A549 (cell line): Measurements from ENCODE around the gene PTGER4. TPM values are rescaled to one million over a fixed set of nuclear protein-coding genes. Genes with fewer than 3 reads are reported as not detected.
"Not testable (repeated sequence)": the region's sequence is repeated elsewhere in the genome, so short reads cannot be mapped to it uniquely, and the experiment has no call there.

ENCODE experiments used
- ATAC-seq, 2 experiments: fragments of 200-7000 bp in 1 of 2; fragments of >200 bp in 1 of 2; cut with Nextera tagmentation in 1 of 2; cut with Tn5 transposase in 1 of 2; 3 replicates each; pipeline versions ENCODE4 v1.8.0 to v1.9.1; 2018 to 2020; ENCODE audit warnings: mild to moderate bottlenecking in 1 of 2, moderate library complexity in 1 of 2
- CTCF ChIA-PET: fragments of 300-600 bp; sonication (Branson Sonifier 250); formaldehyde crosslinking; extraction: SDS; loops from one replicate; lab custom pipeline; 2021; ENCODE audit warnings: antibody characterized with exemption, inconsistent platforms; lab: Yijun Ruan, JAX
- POLR2A ChIA-PET: fragments of 350-600 bp; formaldehyde crosslinking; extraction: SDS; loops from one replicate; lab custom pipeline; 2021; ENCODE audit warnings: antibody characterized with exemption, inconsistent platforms; lab: Yijun Ruan, JAX
- DNase-seq, 2 experiments: peaks; one replicate each; pipeline versions ENCODE4 v3.0.0 to v3.0.0-alpha.2; 2011 to 2016; ENCODE audit warnings: low read depth in 1 of 2, low spot score in 1 of 2
- FAIRE-seq: peaks from 2 replicates; lab custom pipeline; 2011; peaks lifted over from hg19 to GRCh38; lab: Jason Lieb, UNC
- H3K27ac ChIP-seq, 2 experiments: fragments of >200 bp; sonication (Bioruptor Twin); formaldehyde crosslinking; 3 replicates each; pipeline ENCODE4 v1.5.1; 2016 to 2017
- H3K4me1 ChIP-seq: fragments of >200 bp; sonication (Bioruptor Twin); formaldehyde crosslinking; 3 replicates; pipeline ENCODE4 v1.6.1; 2016
- H3K4me2 ChIP-seq: fragments of >200 bp; sonication (Bioruptor Twin); formaldehyde crosslinking; 3 replicates; pipeline ENCODE4 v1.6.1; 2016
- H3K4me3 ChIP-seq: fragments of >200 bp; sonication (Bioruptor Twin); formaldehyde crosslinking; 3 replicates; pipeline ENCODE4 v1.5.1; 2016
- H3K9me3 ChIP-seq: fragments of >200 bp; sonication (Bioruptor Twin); formaldehyde crosslinking; 3 replicates; pipeline ENCODE4 v1.6.1; 2016
- CBX2 ChIP-seq: fragments of 200-600 bp; sonication (generic); IDR thresholded peaks from 2 replicates; pipeline ENCODE4 v1.6.1; 2016; ENCODE audit warnings: low read depth, mild to moderate bottlenecking, borderline replicate concordance
- CTCF ChIP-seq: fragments of >200 bp; sonication (Bioruptor Twin); formaldehyde crosslinking; IDR thresholded peaks from 3 replicates; pipeline ENCODE4 v1.5.1; 2016
- FOSB ChIP-seq: fragments of 250-450 bp; sonication (Bioruptor Pico); IDR thresholded peaks from 2 replicates; pipeline ENCODE4 v1.5.0; 2020; ENCODE audit warnings: mild to moderate bottlenecking, moderate library complexity
- FOXS1 ChIP-seq: fragments of 250-450 bp; sonication (Bioruptor Pico); IDR thresholded peaks from 2 replicates; pipeline ENCODE4 v1.5.0; 2020; ENCODE audit warnings: mild to moderate bottlenecking, moderate library complexity
- GATA3 ChIP-seq: IDR thresholded peaks from 2 replicates; pipeline ENCODE4 v1.6.1; 2012; ENCODE audit warnings: borderline replicate concordance
- JUNB ChIP-seq: fragments of >200 bp; sonication (Bioruptor Twin); formaldehyde crosslinking; IDR thresholded peaks from 2 replicates; pipeline ENCODE4 v1.6.1; 2016
- MAFK ChIP-seq: fragments of 450-650 bp; IDR thresholded peaks from 2 replicates; pipeline ENCODE4 v1.6.1; 2014; ENCODE audit not compliant: partially characterized antibody
- NR3C1 ChIP-seq: fragments of >200 bp; sonication (Bioruptor Twin); formaldehyde crosslinking; IDR thresholded peaks from 3 replicates; pipeline ENCODE4 v1.6.1; 2017
- PBX3 ChIP-seq: IDR thresholded peaks from 2 replicates; pipeline ENCODE4 v1.6.1; 2012
- PHF8 ChIP-seq: fragments of 200-600 bp; sonication (generic); IDR thresholded peaks from 2 replicates; pipeline ENCODE4 v1.6.1; 2016; ENCODE audit warnings: low read depth, mild to moderate bottlenecking, antibody characterized with exemption, moderate library complexity, borderline replicate concordance
- POLR2A ChIP-seq: IDR thresholded peaks from 2 replicates; pipeline ENCODE4 v1.6.1; 2012; ENCODE audit warnings: mild to moderate bottlenecking, low read length
- POLR2AphosphoS2 ChIP-seq: conservative IDR thresholded peaks from 2 replicates; pipeline ENCODE4 v1.6.1; 2012; ENCODE audit warnings: low read length, improper control_type of control experiment, inconsistent platforms
- REST ChIP-seq: fragments of 200-600 bp; sonication (generic); IDR thresholded peaks from 2 replicates; pipeline ENCODE4 v1.6.1; 2016; ENCODE audit warnings: antibody characterized with exemption, mild to moderate bottlenecking, moderate library complexity
- TFCP2L1 ChIP-seq: fragments of 250-450 bp; sonication (Bioruptor Pico); IDR thresholded peaks from 2 replicates; pipeline ENCODE4 v1.5.0; 2021; ENCODE audit warnings: mild to moderate bottlenecking
- ZFP36 ChIP-seq: fragments of 450-650 bp; IDR thresholded peaks from 2 replicates; pipeline ENCODE4 v1.6.1; 2014; ENCODE audit warnings: borderline replicate concordance; ENCODE audit not compliant: partially characterized antibody
- WGBS: methylation state at CpG from one replicate; pipeline ENCODE4 v1.1.6; 2017; ENCODE audit errors: missing lambda C conversion rate; 5-methylcytosine and 5-hydroxymethylcytosine counted together
- polyA plus RNA-seq, 4 experiments: library from polyadenylated mRNA; depleted of rRNA in 3 of 4; stranded (reverse); fragments of >200 nt; fragmentation: RNase III in 1 of 4; extraction: RNeasy Plus Mini Kit Qiagen cat#74134 plus additional on column Dnase treatment in 1 of 4; gene quantifications; 2 replicates in 3 of 4; 3 replicates in 1 of 4; pipeline ENCODE4 v1.2.3, GENCODE V29; 2011 to 2017
- TF ChIP-seq, protein P1 (sequence below): IDR thresholded peaks from 2 replicates; pipeline ENCODE4 v1.6.1; 2012; ENCODE audit warnings: low read depth, borderline replicate concordance
- TF ChIP-seq, protein P2 (sequence below): IDR thresholded peaks from 2 replicates; pipeline ENCODE4 v1.6.1; 2012

The PTGER4 gene
- polyA plus RNA-seq, 2 of the 4 experiments (the other 2 are of a cell fraction): 0.54 to 0.89 TPM

DNA sequence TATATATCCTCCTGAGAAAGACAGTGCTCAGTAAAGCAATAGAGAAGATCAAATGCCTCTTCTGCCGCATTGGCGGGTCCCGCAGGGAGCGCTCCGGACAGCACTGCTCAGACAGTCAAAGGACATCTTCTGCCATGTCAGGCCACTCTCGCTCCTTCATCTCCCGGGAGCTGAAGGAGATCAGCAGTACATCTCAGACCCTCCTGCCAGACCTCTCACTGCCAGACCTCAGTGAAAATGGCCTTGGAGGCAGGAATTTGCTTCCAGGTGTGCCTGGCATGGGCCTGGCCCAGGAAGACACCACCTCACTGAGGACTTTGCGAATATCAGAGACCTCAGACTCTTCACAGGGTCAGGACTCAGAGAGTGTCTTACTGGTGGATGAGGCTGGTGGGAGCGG, 12.2 kb downstream of the PTGER4 start (continued):
- TF ChIP-seq REST (no peak), PBX3 (no peak), TFCP2L1 (CRISPR knock-in tag) (no peak), PHF8 (no peak), GATA3 (no peak)
- TF ChIP-seq, protein P1, sequence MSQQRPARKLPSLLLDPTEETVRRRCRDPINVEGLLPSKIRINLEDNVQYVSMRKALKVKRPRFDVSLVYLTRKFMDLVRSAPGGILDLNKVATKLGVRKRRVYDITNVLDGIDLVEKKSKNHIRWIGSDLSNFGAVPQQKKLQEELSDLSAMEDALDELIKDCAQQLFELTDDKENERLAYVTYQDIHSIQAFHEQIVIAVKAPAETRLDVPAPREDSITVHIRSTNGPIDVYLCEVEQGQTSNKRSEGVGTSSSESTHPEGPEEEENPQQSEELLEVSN: no peak

- Histone ChIP-seq H3K4me2 (no peak overlapping the region), H3K4me3 (no peak overlapping the region), H3K27ac (no peak overlapping the region), H3K9me3 (no peaks in the 10 kb centered on the region), H3K4me1 (peaks cover 10% of the 10 kb centered on the region)
- CTCF ChIA-PET: interaction anchor here (1.0 kb wide), 2 partner anchors 8 to 978 kb away, joined by 3 read pairs; no protein-coding TSS in a partner anchor
- ATAC-seq: no peak
- no peak for DNase-seq
- FAIRE-seq: no peak
- TF ChIP-seq FOSB: no peak
- no peak for TF ChIP-seq NR3C1
- TF ChIP-seq GATA3: no peak
- no peak for TF ChIP-seq CTCF
- TF ChIP-seq POLR2A: no peak
- no peak for TF ChIP-seq MAFK
- no peak for TF ChIP-seq FOXS1 (CRISPR knock-in tag)
- no peak for TF ChIP-seq ZFP36
- TF ChIP-seq POLR2AphosphoS2: no peak
- TF ChIP-seq JUNB: no peak
- POLR2A ChIA-PET: no interaction called here
Measured at GRCh38 chr5:40694433-40694832, 14.7 kb downstream of the PTGER4 start.

- WGBS: 70% methylated on average over 5 of the region's 5 CpGs
- H3K4me3 ChIP-seq: no peak overlapping the region
- no peak overlapping the region for H3K27ac ChIP-seq
- H3K9me3 ChIP-seq: no peaks in the 10 kb centered on the region
- DNase-seq (no peak), ATAC-seq (no peak), FAIRE-seq (no peak)
- TF ChIP-seq CBX2: no peak
- TF ChIP-seq, protein P2, sequence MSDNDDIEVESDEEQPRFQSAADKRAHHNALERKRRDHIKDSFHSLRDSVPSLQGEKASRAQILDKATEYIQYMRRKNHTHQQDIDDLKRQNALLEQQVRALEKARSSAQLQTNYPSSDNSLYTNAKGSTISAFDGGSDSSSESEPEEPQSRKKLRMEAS: no peak
- CTCF ChIA-PET: interaction anchor here (0.8 kb wide), 1 partner anchor 12 kb away, joined by 3 read pairs; no protein-coding TSS in a partner anchor
- peaks cover 11% of the 10 kb centered on the region; the same call in 1 of the 3 replicates for H3K4me1 ChIP-seq
- POLR2A ChIA-PET: no interaction called here
- H3K4me2 ChIP-seq: no peak overlapping the region
Measured at GRCh38 chr5:40700116-40700782, 20.5 kb downstream of the PTGER4 start.

GRCh38 chr5:40702027-40702426, 22.3 kb downstream of the PTGER4 start:
- H3K4me3 ChIP-seq, DNase-seq, H3K4me2 ChIP-seq, H3K27ac ChIP-seq, FAIRE-seq, POLR2A ChIA-PET, H3K9me3 ChIP-seq, ATAC-seq: not testable (repeated sequence)
- CTCF ChIA-PET: interaction anchor here (1.2 kb wide), 1 partner anchor 1103 kb away, joined by 3 read pairs; no protein-coding TSS in a partner anchor
- peaks cover 11% of the 10 kb centered on the region; the same call in 1 of the 3 replicates for H3K4me1 ChIP-seq

DNA sequence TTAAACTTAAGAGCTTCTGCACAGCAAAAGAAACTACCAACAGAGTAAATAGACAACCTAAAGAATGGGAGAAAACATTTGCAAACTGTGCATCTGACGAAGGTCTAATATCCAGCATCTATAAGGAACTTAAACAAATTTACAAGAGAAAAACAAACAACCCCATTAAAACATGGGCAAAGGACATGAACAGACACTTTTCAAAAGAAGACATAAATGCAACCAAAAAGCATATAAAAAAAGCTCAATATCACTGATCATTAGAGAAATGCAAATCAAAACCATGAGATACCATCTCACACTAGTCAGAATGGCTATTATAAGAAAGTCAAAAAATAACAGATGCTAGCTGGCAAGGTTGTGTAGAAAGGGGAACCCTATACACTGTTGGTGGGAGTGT, 25.8 kb downstream of the PTGER4 start:
- H3K4me1 ChIP-seq, H3K27ac ChIP-seq, DNase-seq, POLR2A ChIA-PET, H3K4me2 ChIP-seq, H3K9me3 ChIP-seq, ATAC-seq, FAIRE-seq, H3K4me3 ChIP-seq: not testable (repeated sequence)
- CTCF ChIA-PET: interaction anchor here (1.4 to 1.5 kb wide), 2 partner anchors 756 to 991 kb away, joined by 3 to 5 read pairs; no protein-coding TSS in a partner anchor
- WGBS: 88% methylated on average over 1 of the region's 1 CpG

DNA sequence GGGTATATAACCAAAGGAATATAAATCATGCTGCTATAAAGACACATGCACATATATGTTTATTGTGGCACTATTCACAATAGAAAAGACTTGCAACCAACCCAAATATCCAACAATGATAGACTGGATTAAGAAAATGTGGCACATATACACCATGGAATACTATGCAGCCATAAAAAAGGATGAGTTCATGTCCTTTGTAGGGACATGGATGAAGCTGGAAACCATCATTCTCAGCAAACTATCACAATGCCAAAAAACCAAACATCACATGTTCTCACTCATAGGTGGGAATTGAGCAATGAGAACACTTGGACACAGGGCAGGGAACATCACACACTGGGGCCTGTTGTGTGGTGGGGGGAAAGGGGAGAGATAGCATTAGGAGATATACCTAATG, 30.9 kb downstream of the PTGER4 start:
- H3K4me2 ChIP-seq, H3K9me3 ChIP-seq, FAIRE-seq, CTCF ChIA-PET, H3K4me1 ChIP-seq, H3K4me3 ChIP-seq, ATAC-seq, H3K27ac ChIP-seq, POLR2A ChIA-PET, DNase-seq: not testable (repeated sequence)
